NT2/D1 (cell line): ENCODE results near the gene KLHL30.

Experiments
- YY1 ChIP-seq: IDR thresholded peaks from 2 replicates; pipeline ENCODE4 v1.6.1; 2011; ENCODE audit not compliant: insufficient read length, insufficient read depth
- ZNF274 ChIP-seq: IDR thresholded peaks from 2 replicates; pipeline ENCODE4 v1.6.1; 2011; ENCODE audit warnings: mild to moderate bottlenecking, low read depth, low read length

GRCh38 chr2:238173692-238174091, 35.2 kb downstream of the KLHL30 start:
- TF ChIP-seq YY1, result no peak
- no peak for TF ChIP-seq ZNF274
